Left renal cortex interstitium (tissue), 4 donors: ENCODE data around the gene MIB2. TPM values are rescaled to one million over a fixed set of nuclear protein-coding genes. Genes with fewer than 3 reads are reported as not detected.
"Not testable (repeated sequence)": the region's sequence is repeated elsewhere in the genome, so short reads cannot be mapped to it uniquely, and the experiment has no call there.

Experiments
- DNase-seq, 4 donors: peaks; one replicate each; pipeline ENCODE4 v3.0.0-alpha.2; 2013; ENCODE audit warnings: low read depth in 4 of 4, low spot score in 2 of 4, missing footprints in 1 of 4
- polyA plus RNA-seq, 4 donors: library from polyadenylated mRNA; unstranded; fragments of 120-200 nt; gene quantifications; one replicate each; pipeline ENCODE4 v1.2.1, GENCODE V29; 2013; ENCODE audit not compliant: insufficient read length in 4 of 4

MIB2 gene
- polyA plus RNA-seq, 4 donors = 23.5 to 90.7 (median 55.8) TPM

DNA sequence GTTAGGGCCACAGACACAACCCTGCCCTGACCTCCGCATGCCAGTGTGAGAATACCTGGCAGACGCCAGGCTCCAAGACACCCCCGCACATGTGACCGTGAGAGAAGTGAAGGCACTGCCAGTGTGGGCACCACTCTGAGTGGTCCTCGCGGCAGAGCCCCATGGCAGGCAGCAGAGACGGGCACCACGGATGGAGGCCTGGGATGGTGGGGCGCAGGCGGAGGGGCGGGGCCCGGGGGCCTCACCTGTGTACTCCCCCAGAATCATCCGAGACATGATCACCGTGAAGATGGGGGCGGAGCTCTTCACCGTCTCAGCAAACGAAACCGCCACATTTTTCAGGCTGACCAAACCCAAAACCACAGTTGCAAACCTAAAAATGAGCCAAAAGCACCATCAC is 59.9 kb downstream of the MIB2 start:
- not testable (repeated sequence) for DNase-seq

DNA sequence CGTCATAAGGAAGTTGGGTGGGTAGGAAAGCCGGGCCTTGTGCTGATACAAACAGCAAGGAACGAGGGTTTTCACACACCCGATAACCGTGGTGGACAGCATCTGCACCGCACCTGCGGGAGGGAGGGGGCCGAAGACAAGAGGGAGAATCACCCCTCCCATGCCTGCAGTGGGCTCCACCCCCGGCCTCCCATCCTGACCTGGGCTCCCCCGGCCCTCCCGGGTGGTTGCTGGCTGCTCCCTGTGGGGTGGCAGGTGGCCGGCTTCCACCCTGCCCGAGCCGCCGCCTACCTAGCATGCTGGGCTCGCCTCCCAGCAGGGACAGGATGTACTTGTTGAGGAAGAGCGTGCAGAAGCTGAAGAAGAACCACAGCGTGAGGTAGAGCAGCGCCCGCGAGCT is 60.8 kb downstream of the MIB2 start:
- not testable (repeated sequence) for DNase-seq

DNA sequence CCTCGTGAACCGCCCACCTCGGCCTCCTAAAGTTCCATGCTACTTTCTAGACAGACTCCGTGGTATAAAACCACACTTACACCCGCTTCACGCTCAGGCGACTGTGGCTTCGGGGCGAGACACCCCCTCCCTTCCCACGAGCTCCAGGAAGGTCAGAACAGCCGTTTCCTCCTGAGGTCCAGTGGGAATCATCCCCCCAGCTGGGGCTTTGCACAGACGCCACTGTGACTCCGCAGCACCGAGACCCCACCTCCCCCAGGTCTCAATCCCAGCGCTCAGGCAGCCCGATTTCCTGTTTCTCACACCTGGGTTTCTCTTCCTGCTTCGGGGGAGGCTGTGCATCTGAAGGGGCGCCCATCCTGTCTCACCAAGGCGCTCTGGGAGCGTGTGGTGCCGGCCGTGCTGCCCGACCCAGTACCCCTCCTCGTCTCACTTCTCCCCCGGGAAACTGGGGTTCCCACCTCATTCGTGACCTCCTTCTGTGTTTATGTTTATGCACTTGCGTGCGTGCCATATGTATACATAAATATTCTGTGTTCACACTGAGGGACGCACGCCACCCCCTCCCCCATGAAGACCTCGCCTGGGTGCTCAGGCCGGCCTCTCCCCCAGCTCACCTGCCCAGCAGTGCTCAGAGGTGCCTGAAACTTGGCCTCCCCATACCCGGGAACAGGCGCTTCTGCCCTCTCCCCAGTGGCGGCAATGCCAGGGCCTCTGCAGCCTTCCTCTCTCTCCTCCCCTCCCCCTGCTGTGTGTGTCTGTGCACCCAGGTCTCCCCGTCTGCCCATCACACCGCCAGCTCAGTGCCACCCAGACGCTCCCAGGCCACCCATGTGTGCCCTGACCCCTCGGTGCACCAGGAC is 62.6 kb downstream of the MIB2 start:
- DNase-seq = no peak

DNA sequence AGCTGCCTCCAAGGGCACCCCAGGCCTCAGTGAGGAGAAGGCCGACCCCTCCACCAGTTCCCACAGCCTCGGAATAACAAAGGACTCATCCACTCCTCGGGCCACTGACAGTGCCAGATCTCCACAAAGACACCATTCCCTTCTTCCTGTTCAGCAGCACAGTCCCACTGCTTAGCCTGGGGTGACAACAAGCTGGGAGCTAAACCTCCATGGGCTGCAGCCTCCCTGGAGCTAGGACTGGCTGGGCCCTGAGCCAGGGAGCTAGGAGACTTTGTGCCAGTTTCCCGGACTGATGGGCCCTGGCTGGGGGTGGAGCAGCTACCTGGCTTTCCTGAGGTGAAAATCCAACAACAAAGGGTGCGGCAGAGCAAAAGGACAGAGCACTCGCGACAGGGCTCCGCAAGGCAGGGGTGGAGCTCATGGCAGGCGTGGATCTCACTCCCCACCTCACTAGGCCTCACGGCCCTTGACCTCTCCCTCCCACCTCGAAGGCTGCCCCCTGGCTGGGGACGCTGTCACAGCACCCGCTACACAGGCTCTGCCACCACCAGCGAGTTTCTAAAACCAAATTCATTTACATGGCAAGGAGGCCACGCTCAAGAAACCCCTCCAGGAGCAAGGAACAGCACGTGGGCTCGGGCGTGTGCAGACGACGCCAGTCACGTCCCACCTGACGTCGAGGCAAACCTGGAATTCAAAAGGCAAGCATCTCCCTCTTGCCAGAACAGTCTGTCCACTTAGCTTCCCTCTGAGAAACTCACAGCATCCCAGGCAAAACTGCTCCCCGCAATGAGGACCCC is 63.5 kb downstream of the MIB2 start:
- no peak for DNase-seq

Other genes starting within 250 kb of the MIB2 start
- 100 to 1,000 TPM in 1 of 4 donors, 10 to 100 TPM in 3; 64.4 to 107 (median 84.7) TPM for gene AURKAIP1, start 240.3 kb upstream of the MIB2 start, polyA plus RNA-seq
- gene CCNL2, start 216.2 kb upstream of the MIB2 start, polyA plus RNA-seq = 100 to 1,000 TPM; 178 to 392 (median 277) TPM
- gene MRPL20, start 208.2 kb upstream of the MIB2 start, polyA plus RNA-seq = 100 to 1,000 TPM; 111 to 143 (median 117) TPM
- gene ANKRD65, start 194.2 kb upstream of the MIB2 start, polyA plus RNA-seq = 10 to 100 TPM in 3 of 4 donors, 1 to 10 TPM in 1; 5.1 to 27.6 (median 12.1) TPM
- 100 to 1,000 TPM in 1 of 4 donors, 10 to 100 TPM in 3; 48.3 to 104 (median 66.7) TPM for gene VWA1, start 179.8 kb upstream of the MIB2 start, polyA plus RNA-seq
- gene ATAD3C, start 165.8 kb upstream of the MIB2 start, polyA plus RNA-seq = 1 to 10 TPM; 2.6 to 3.7 (median 2.9) TPM
- 10 to 100 TPM in 3 of 4 donors, 1 to 10 TPM in 1; 9.4 to 29.9 (median 20.5) TPM for gene ATAD3B, start 143.7 kb upstream of the MIB2 start, polyA plus RNA-seq
- gene ATAD3A, start 103.3 kb upstream of the MIB2 start, polyA plus RNA-seq = 10 to 100 TPM; 15.8 to 31.6 (median 24.4) TPM
- gene TMEM240, start 74.9 kb upstream of the MIB2 start, polyA plus RNA-seq = 1 to 10 TPM; 4.3 to 8.4 (median 7.3) TPM
- 10 to 100 TPM; 76.6 to 95.9 (median 82.9) TPM for gene SSU72, start 40.6 kb upstream of the MIB2 start, polyA plus RNA-seq
- 1 to 10 TPM; 1.6 to 5.1 (median 4.0) TPM for gene FNDC10, start 15.4 kb upstream of the MIB2 start, polyA plus RNA-seq
- gene MMP23B, start 16.7 kb downstream of the MIB2 start, polyA plus RNA-seq = 10 to 100 TPM; 16.0 to 54.0 (median 37.4) TPM
- gene CDK11B, start 43.5 kb downstream of the MIB2 start, polyA plus RNA-seq = 10 to 100 TPM; 36.8 to 47.7 (median 42.4) TPM
- gene SLC35E2B, start 77.3 kb downstream of the MIB2 start, polyA plus RNA-seq = 100 to 1,000 TPM in 1 of 4 donors, 10 to 100 TPM in 3; 56.5 to 111 (median 82.2) TPM
- gene CDK11A, start 108.9 kb downstream of the MIB2 start, polyA plus RNA-seq = 10 to 100 TPM; 22.8 to 42.1 (median 32.4) TPM
- 10 to 100 TPM; 40.8 to 62.0 (median 50.9) TPM for gene NADK, start 163.0 kb downstream of the MIB2 start, polyA plus RNA-seq